Activated CD4-positive, alpha-beta T cell treated with anti-CD3 and anti-CD28 coated beads for 4 hours (primary cell): ENCODE data around the gene CACNG6.
"Not testable (repeated sequence)": the region's sequence is repeated elsewhere in the genome, so short reads cannot be mapped to it uniquely, and the experiment has no call there.

ENCODE experiments used
- DNase-seq, 2 donors: peaks; one replicate each; pipeline ENCODE4 v3.0.0-alpha.2; 2020

CACNG6 gene

GRCh38 chr19:53991224-53992113, at the start of gene CACNG6:
Gene CACNG6 (plus strand): TSS chr19:53991637. CDS start chr19:53992878, 1,241 bp downstream.
- DNase-seq = no peak

- no peak for DNase-seq
Observed at GRCh38 chr19:53942001-53942786, 49.2 kb upstream of the CACNG6 start.

GRCh38 chr19:53944416-53944815, 47.0 kb upstream of the CACNG6 start:
- DNase-seq = no peak

- DNase-seq = no peak
Observed at GRCh38 chr19:53944933-53945332, 46.5 kb upstream of the CACNG6 start.

- no peak for DNase-seq
Observed at GRCh38 chr19:53945441-53945840, 46.0 kb upstream of the CACNG6 start.

- DNase-seq = no peak
Observed at GRCh38 chr19:53945998-53946397, 45.4 kb upstream of the CACNG6 start.

GRCh38 chr19:53947624-53948023, 43.8 kb upstream of the CACNG6 start:
- DNase-seq = no peak

- DNase-seq = not testable (repeated sequence)
Observed at GRCh38 chr19:53948611-53949010, 42.8 kb upstream of the CACNG6 start.

GRCh38 chr19:53951436-53951835, 40.0 kb upstream of the CACNG6 start:
- no peak for DNase-seq

GRCh38 chr19:53951947-53952346, 39.5 kb upstream of the CACNG6 start:
- DNase-seq = no peak

GRCh38 chr19:53953383-53953782, 38.1 kb upstream of the CACNG6 start:
- DNase-seq = no peak

GRCh38 chr19:53957448-53958167, 33.8 kb upstream of the CACNG6 start:
- DNase-seq = no peak

- DNase-seq = no peak
Observed at GRCh38 chr19:53958168-53958571, 33.3 kb upstream of the CACNG6 start.

- no peak for DNase-seq
Observed at GRCh38 chr19:53958823-53959757, 32.3 kb upstream of the CACNG6 start.

GRCh38 chr19:53960187-53960586, 31.2 kb upstream of the CACNG6 start:
- no peak for DNase-seq

GRCh38 chr19:53960886-53961285, 30.6 kb upstream of the CACNG6 start:
- no peak for DNase-seq

- no peak for DNase-seq
Observed at GRCh38 chr19:53961523-53962356, 29.7 kb upstream of the CACNG6 start.

- no peak for DNase-seq
Observed at GRCh38 chr19:53962887-53963431, 28.5 kb upstream of the CACNG6 start, which contains the start of gene CACNG8. Gene CACNG8 (plus strand): TSS chr19:53962937.

GRCh38 chr19:53965091-53965490, 26.3 kb upstream of the CACNG6 start:
- DNase-seq = no peak

- no peak for DNase-seq
Observed at GRCh38 chr19:53966931-53967330, 24.5 kb upstream of the CACNG6 start.

GRCh38 chr19:53969366-53969765, 22.1 kb upstream of the CACNG6 start:
- DNase-seq = no peak
